Neural cell (in vitro differentiated cells): ENCODE data around the gene EIF4EBP2.

Experiments
- EZH2 ChIP-seq: fragments of 200-600, 300-800 bp; shearing (Covaris generic), sonication (generic); IDR thresholded peaks from 2 replicates; pipeline ENCODE4 v1.6.1; 2014; ENCODE audit warnings: antibody characterized with exemption, low read length, borderline replicate concordance, mild to moderate bottlenecking; ENCODE audit not compliant: insufficient read depth, poor library complexity, severe bottlenecking
- MXI1 ChIP-seq: fragments of 450-650 bp; conservative IDR thresholded peaks from 2 replicates; pipeline ENCODE4 v1.6.1; 2014; ENCODE audit warnings: antibody characterized with exemption, mild to moderate bottlenecking; ENCODE audit not compliant: poor library complexity, severe bottlenecking
- POLR2AphosphoS5 ChIP-seq: IDR thresholded peaks from 2 replicates; pipeline ENCODE4 v1.6.1; 2012
- REST ChIP-seq: IDR thresholded peaks from 2 replicates; pipeline ENCODE4 v1.6.1; 2012; ENCODE audit warnings: borderline replicate concordance
- SMC3 ChIP-seq: fragments of 450-650 bp; conservative IDR thresholded peaks from 2 replicates; pipeline ENCODE4 v1.6.1; 2014; ENCODE audit warnings: antibody characterized with exemption, mild to moderate bottlenecking, moderate library complexity; ENCODE audit not compliant: poor library complexity
- TF ChIP-seq, protein P1 (sequence below): fragments of 450-650 bp; IDR thresholded peaks from 2 replicates; pipeline ENCODE4 v1.5.1; 2014; ENCODE audit warnings: antibody characterized with exemption, mild to moderate bottlenecking, moderate library complexity; ENCODE audit not compliant: poor library complexity, severe bottlenecking

DNA sequence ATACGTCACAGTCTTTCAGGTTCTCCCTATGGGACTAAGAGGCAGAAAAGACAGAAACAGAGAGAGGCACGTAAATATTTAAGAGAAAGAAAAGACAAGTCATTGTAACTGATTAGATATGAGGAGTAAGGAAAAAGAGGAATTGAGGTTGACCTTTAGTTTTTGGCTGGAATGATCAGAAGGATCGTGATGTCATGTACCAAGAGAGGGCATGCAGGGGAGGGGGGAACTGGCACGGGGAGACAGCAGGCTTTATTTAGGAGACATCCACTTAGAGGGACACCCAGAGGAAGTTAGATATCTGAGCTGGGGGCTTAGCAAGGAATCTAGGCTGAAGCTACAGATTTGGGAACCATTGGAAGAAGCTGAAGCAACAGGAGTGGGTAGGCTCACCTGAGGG lies 12.3 kb upstream of the EIF4EBP2 start:
- TF ChIP-seq, protein P1, sequence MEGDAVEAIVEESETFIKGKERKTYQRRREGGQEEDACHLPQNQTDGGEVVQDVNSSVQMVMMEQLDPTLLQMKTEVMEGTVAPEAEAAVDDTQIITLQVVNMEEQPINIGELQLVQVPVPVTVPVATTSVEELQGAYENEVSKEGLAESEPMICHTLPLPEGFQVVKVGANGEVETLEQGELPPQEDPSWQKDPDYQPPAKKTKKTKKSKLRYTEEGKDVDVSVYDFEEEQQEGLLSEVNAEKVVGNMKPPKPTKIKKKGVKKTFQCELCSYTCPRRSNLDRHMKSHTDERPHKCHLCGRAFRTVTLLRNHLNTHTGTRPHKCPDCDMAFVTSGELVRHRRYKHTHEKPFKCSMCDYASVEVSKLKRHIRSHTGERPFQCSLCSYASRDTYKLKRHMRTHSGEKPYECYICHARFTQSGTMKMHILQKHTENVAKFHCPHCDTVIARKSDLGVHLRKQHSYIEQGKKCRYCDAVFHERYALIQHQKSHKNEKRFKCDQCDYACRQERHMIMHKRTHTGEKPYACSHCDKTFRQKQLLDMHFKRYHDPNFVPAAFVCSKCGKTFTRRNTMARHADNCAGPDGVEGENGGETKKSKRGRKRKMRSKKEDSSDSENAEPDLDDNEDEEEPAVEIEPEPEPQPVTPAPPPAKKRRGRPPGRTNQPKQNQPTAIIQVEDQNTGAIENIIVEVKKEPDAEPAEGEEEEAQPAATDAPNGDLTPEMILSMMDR: no peak
- TF ChIP-seq SMC3 (no peak), EZH2 (no peak), POLR2AphosphoS5 (no peak), REST (no peak), MXI1 (no peak)
